ENCODE data around the gene TRIP6. TPM values are rescaled to one million over a fixed set of nuclear protein-coding genes. Genes with fewer than 3 reads are reported as not detected.

TRIP6 gene
- total RNA-seq, 3 donors from 2014 or later (not counting 1 experiment from before 2014, with no cell fraction given): 1.1 to 3.5 (median 1.5) TPM

DNA sequence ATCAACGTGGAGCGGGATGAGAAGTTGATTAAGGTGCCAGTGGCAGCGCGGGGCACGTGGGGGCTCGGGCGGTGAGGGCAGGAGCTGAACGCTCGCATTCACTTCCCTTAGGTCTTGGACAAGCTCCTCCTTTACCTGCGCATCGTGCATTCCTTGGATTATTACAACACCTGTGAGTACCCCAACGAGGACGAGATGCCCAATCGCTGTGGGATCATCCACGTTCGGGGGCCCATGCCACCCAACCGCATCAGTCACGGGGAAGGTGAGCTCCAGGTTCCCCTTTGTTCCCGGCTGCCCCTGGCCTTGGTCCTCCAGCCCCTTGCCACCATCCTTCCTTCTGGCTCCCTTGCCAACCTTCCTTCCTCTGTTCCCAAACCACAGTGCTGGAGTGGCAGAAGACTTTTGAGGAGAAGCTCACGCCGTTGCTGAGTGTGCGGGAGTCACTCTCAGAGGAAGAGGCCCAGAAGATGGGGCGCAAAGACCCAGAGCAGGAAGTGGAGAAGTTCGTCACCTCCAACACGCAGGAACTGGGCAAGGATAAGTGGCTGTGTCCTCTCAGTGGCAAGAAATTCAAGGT lies 19.8 kb downstream of the TRIP6 start:
- TF ChIP-seq, protein P1, sequence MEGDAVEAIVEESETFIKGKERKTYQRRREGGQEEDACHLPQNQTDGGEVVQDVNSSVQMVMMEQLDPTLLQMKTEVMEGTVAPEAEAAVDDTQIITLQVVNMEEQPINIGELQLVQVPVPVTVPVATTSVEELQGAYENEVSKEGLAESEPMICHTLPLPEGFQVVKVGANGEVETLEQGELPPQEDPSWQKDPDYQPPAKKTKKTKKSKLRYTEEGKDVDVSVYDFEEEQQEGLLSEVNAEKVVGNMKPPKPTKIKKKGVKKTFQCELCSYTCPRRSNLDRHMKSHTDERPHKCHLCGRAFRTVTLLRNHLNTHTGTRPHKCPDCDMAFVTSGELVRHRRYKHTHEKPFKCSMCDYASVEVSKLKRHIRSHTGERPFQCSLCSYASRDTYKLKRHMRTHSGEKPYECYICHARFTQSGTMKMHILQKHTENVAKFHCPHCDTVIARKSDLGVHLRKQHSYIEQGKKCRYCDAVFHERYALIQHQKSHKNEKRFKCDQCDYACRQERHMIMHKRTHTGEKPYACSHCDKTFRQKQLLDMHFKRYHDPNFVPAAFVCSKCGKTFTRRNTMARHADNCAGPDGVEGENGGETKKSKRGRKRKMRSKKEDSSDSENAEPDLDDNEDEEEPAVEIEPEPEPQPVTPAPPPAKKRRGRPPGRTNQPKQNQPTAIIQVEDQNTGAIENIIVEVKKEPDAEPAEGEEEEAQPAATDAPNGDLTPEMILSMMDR (IDR thresholded peaks at IDR 0.05): no peak
- Histone ChIP-seq H3K4me1 (ENCODE audit: control insufficient read depth, insufficient read depth, low read length) (peaks cover 49% of the 10 kb centered on the region), H3K4me3 (ENCODE audit: low read length) (no peak overlapping the region), H3K9me3 (ENCODE audit: control insufficient read depth, insufficient read depth, low read length) (no peaks in the 10 kb centered on the region), H3K27me3 (ENCODE audit: control insufficient read depth, insufficient read depth, low read length) (peaks cover 4% of the 10 kb centered on the region), H3K27ac (ENCODE audit: low read length) (peak overlapping the region; percentile 45), H3K36me3 (ENCODE audit: control insufficient read depth, insufficient read depth, low read length) (peaks cover 59% of the 10 kb centered on the region)
- ATAC-seq: no peak
- Mint-ChIP-seq H3K9me3 (no peaks in the 10 kb centered on the region), H3K27me3 (ENCODE audit: low read depth in 2 of 2) (peaks cover 9 to 10% of the 10 kb centered on the region in 2 donors), H3K4me1 (peaks cover 16 to 56% of the 10 kb centered on the region in 2 donors), H3K36me3 (no peaks in the 10 kb centered on the region), H3K4me3 (no peak overlapping the region), H3K27ac (peak overlapping the region in 1 of 2 donors; percentile 82)
- DNase-seq: peak in 1 of 2 donors; percentile 55
- 78% methylated on average over 25 of the region's 25 CpGs for WGBS (ENCODE audit: insufficient coverage)
- intact Hi-C loops (cut with micrococcal nuclease): no loop called here

GRCh38 chr7:100887516-100888290 lies 20.5 kb downstream of the TRIP6 start:
- Mint-ChIP-seq H3K4me3 (peak overlapping the region; percentile 71), H3K4me1 (peaks cover 16 to 56% of the 10 kb centered on the region in 2 donors), H3K9me3 (no peaks in the 10 kb centered on the region), H3K36me3 (no peaks in the 10 kb centered on the region), H3K27me3 (ENCODE audit: low read depth in 2 of 2) (peaks cover 13 to 17% of the 10 kb centered on the region in 2 donors), H3K27ac (peak overlapping the region; percentile 48 to 82)
- Histone ChIP-seq H3K4me3 (ENCODE audit: low read length) (no peak overlapping the region), H3K4me1 (ENCODE audit: control insufficient read depth, insufficient read depth, low read length) (peaks cover 49% of the 10 kb centered on the region), H3K9me3 (ENCODE audit: control insufficient read depth, insufficient read depth, low read length) (no peaks in the 10 kb centered on the region), H3K27ac (ENCODE audit: low read length) (peak overlapping the region; percentile 45), H3K36me3 (ENCODE audit: control insufficient read depth, insufficient read depth, low read length) (peaks cover 53% of the 10 kb centered on the region), H3K27me3 (ENCODE audit: control insufficient read depth, insufficient read depth, low read length) (peaks cover 6% of the 10 kb centered on the region)
- ATAC-seq (no peak), DNase-seq (peak in 1 of 2 donors; percentile 80)
- WGBS (ENCODE audit: insufficient coverage): 35% methylated on average over 21 of the region's 21 CpGs
- intact Hi-C loops (cut with micrococcal nuclease): loop anchor here (2.0 kb wide), 1 partner anchor 13 kb away; the partner anchor contains the start of gene SRRT
- TF ChIP-seq, protein P1 (IDR thresholded peaks at IDR 0.05): no peak

GRCh38 chr7:100888291-100888987 lies 21.3 kb downstream of the TRIP6 start:
- H3K36me3 Mint-ChIP-seq: no peaks in the 10 kb centered on the region
- no peaks in the 10 kb centered on the region for H3K9me3 Mint-ChIP-seq
- TF ChIP-seq, protein P1 (IDR thresholded peaks at IDR 0.05): no peak
- intact Hi-C loops (cut with micrococcal nuclease): loop anchor here (2.0 kb wide), 1 partner anchor 14 kb away; the partner anchor contains the start of gene SRRT
- ATAC-seq (no peak), DNase-seq (peak in 1 of 2 donors; percentile 27)
- WGBS (ENCODE audit: insufficient coverage): 86% methylated on average over 18 of the region's 18 CpGs
- peak overlapping the region; percentile 73 for H3K4me3 Mint-ChIP-seq
- peaks cover 16 to 49% of the 10 kb centered on the region in 2 donors for H3K4me1 Mint-ChIP-seq
- Histone ChIP-seq H3K36me3 (ENCODE audit: control insufficient read depth, insufficient read depth, low read length) (peaks cover 47% of the 10 kb centered on the region), H3K27ac (ENCODE audit: low read length) (no peak overlapping the region), H3K9me3 (ENCODE audit: control insufficient read depth, insufficient read depth, low read length) (no peaks in the 10 kb centered on the region), H3K4me1 (ENCODE audit: control insufficient read depth, insufficient read depth, low read length) (peaks cover 49% of the 10 kb centered on the region), H3K27me3 (ENCODE audit: control insufficient read depth, insufficient read depth, low read length) (peaks cover 6% of the 10 kb centered on the region), H3K4me3 (ENCODE audit: low read length) (no peak overlapping the region)
- H3K27ac Mint-ChIP-seq: peak overlapping the region; percentile 48 to 82
- peaks cover 17 to 21% of the 10 kb centered on the region in 2 donors for H3K27me3 Mint-ChIP-seq (ENCODE audit: low read depth in 2 of 2)
